Uterus (tissue), 2 donors: ENCODE results near the gene ZC3H18.

Experiments
- CTCF ChIP-seq, 4 experiments: fragments of 200-600 bp in 2 of 4; fragments of 450-650 bp in 2 of 4; sonication (generic) in 2 of 4; IDR thresholded peaks; one replicate each; pipeline ENCODE4 v1.5.1; 2016 to 2019; ENCODE audit warnings: antibody characterized with exemption in 4 of 4, mild to moderate bottlenecking in 2 of 4, moderate library complexity in 1 of 4
- POLR2A ChIP-seq, 2 donors: fragments of 450-650 bp; IDR thresholded peaks; one replicate each; pipeline ENCODE4 v1.6.1; 2016; ENCODE audit warnings: antibody characterized with exemption in 2 of 2, mild to moderate bottlenecking in 1 of 2, moderate library complexity in 1 of 2

GRCh38 chr16:88631920-88632586 is 61.9 kb downstream of the ZC3H18 start:
- TF ChIP-seq CTCF (IDR thresholded peaks at IDR 0.05) (no peak), POLR2A (IDR thresholded peaks at IDR 0.05) (no peak)
